ENCODE results near the gene GPR107. TPM values are rescaled to one million over a fixed set of nuclear protein-coding genes. Genes with fewer than 3 reads are reported as not detected.

GPR107 gene
- polyA plus RNA-seq, 2 of the 4 experiments (the other 2 are of a cell fraction) = 28.1 to 45.1 TPM

DNA sequence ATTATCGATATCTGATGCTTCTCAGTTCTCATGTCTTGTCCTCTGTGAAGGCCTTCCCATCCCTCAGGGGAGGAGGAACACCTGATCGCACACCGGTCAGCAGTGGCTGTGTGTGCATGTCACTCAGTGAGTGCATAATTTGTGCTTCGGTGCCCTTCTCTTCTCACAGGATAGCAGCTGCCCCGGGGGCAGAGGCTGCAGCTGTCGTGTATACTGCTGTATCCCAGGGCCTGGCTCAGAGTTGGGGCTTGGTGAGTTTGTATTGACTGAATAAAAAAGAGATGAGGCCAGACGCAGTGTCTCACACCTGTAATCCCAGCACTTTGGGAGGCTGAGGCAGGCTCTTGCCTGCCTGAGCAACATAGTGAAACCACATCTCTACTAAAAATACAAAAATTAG is 68.8 kb downstream of the GPR107 start:
- CTCF ChIA-PET = interaction anchor here (4.9 kb wide), 1 partner anchor 15 kb away, joined by 39 read pairs; no protein-coding TSS in a partner anchor
- TF ChIP-seq RARB (CRISPR knock-in tag; IDR thresholded peaks at IDR 0.05) (no peak), CHD2 (IDR thresholded peaks at IDR 0.05; ENCODE audit: low read length, partially characterized antibody) (no peak), MAZ (IDR thresholded peaks at IDR 0.05; ENCODE audit: borderline replicate concordance, low read depth, low read length) (no peak), EHF (CRISPR knock-in tag; IDR thresholded peaks at IDR 0.05) (no peak), KDM5A (IDR thresholded peaks at IDR 0.05) (no peak), NR3C1 (IDR thresholded peaks at IDR 0.05) (no peak), NPAS2 (CRISPR knock-in tag; IDR thresholded peaks at IDR 0.05; ENCODE audit: borderline replicate concordance) (no peak), HDAC2 (IDR thresholded peaks at IDR 0.05) (no peak), MYC (IDR thresholded peaks at IDR 0.05; ENCODE audit: borderline replicate concordance, low read length) (no peak), CBX2 (IDR thresholded peaks at IDR 0.05; ENCODE audit: borderline replicate concordance, low read depth) (no peak)
- TF ChIP-seq, protein P1, sequence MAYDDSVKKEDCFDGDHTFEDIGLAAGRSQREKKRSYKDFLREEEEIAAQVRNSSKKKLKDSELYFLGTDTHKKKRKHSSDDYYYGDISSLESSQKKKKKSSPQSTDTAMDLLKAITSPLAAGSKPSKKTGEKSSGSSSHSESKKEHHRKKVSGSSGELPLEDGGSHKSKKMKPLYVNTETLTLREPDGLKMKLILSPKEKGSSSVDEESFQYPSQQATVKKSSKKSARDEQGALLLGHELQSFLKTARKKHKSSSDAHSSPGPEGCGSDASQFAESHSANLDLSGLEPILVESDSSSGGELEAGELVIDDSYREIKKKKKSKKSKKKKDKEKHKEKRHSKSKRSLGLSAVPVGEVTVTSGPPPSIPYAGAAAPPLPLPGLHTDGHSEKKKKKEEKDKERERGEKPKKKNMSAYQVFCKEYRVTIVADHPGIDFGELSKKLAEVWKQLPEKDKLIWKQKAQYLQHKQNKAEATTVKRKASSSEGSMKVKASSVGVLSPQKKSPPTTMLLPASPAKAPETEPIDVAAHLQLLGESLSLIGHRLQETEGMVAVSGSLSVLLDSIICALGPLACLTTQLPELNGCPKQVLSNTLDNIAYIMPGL (CRISPR knock-in tag; IDR thresholded peaks at IDR 0.05; ENCODE audit: borderline replicate concordance) = no peak
- TF ChIP-seq, protein P2, sequence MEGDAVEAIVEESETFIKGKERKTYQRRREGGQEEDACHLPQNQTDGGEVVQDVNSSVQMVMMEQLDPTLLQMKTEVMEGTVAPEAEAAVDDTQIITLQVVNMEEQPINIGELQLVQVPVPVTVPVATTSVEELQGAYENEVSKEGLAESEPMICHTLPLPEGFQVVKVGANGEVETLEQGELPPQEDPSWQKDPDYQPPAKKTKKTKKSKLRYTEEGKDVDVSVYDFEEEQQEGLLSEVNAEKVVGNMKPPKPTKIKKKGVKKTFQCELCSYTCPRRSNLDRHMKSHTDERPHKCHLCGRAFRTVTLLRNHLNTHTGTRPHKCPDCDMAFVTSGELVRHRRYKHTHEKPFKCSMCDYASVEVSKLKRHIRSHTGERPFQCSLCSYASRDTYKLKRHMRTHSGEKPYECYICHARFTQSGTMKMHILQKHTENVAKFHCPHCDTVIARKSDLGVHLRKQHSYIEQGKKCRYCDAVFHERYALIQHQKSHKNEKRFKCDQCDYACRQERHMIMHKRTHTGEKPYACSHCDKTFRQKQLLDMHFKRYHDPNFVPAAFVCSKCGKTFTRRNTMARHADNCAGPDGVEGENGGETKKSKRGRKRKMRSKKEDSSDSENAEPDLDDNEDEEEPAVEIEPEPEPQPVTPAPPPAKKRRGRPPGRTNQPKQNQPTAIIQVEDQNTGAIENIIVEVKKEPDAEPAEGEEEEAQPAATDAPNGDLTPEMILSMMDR (IDR thresholded peaks at IDR 0.05) = no peak
- POLR2A ChIA-PET = no interaction called here
- FAIRE-seq = no peak
- Histone ChIP-seq H3K27ac (no peak overlapping the region), H3K4me3 (no peak overlapping the region), H3K4me1 (peaks cover 10% of the 10 kb centered on the region), H3K4me2 (no peak overlapping the region), H3K9me3 (no peaks in the 10 kb centered on the region)
- ATAC-seq = no peak
- 78% methylated on average over 7 of the region's 7 CpGs for WGBS (ENCODE audit: missing lambda C conversion rate)
- no peak for DNase-seq (ENCODE audit: low read depth in 1 of 2, low spot score in 1 of 2)

DNA sequence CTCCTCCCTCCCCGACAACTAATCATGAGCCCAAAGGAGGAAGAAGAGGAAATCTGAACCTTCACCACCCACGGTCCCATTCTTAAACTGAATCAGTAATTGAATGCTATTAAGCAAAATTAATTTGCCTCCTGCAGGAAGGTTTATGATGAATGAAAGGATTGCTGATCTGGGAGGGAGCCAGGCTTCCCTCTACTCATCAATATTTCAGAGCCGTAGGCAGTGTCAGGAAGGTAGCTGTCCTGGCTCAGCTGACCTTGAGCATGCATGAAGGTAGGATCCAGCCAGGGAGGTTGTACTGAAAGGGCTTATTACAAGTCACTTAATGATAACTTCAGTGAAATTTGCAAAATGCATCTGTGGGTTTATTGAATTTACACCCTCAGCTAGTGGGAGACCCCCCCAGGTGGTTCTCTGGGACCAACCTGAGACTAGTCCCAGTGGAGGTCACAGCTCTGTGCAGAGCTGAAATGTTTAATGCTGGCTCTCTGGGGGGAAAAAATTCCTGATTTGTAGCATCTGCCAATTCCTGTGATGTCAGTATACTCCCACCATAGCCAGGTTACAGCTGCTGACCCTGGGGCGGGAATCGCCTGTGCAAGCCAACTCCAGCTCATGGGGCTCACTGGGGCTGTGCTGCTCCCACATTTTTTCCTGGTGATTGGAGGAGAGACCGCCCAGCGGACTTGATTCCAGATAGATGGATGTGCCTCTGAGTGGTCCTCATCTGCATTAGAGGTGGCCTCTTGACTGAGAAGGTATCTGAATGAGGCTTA is 70.6 kb downstream of the GPR107 start:
- no peaks in the 10 kb centered on the region for H3K4me1 ChIP-seq
- no peak for TF ChIP-seq HDAC2 (IDR thresholded peaks at IDR 0.05)
- no peak for TF ChIP-seq RCOR1 (IDR thresholded peaks at IDR 0.05; ENCODE audit: low read depth, low read length)
- no peak for TF ChIP-seq FOSL2 (IDR thresholded peaks at IDR 0.05)
- no peak for TF ChIP-seq FOSL2 (CRISPR knock-in tag; IDR thresholded peaks at IDR 0.05)
- POLR2A ChIA-PET = no interaction called here
- WGBS (ENCODE audit: missing lambda C conversion rate) = 94% methylated on average over 7 of the region's 7 CpGs
- FAIRE-seq (no peak), ATAC-seq (no peak), DNase-seq (ENCODE audit: low read depth in 1 of 2, low spot score in 1 of 2) (no peak)
- H3K27ac ChIP-seq = no peak overlapping the region
- H3K9me3 ChIP-seq = no peaks in the 10 kb centered on the region
- CTCF ChIA-PET = interaction anchor here (0.6 to 4.9 kb wide), 6 partner anchors 17 to 1996 kb away, joined by 3 to 39 read pairs (median 3); no protein-coding TSS in a partner anchor
- no peak overlapping the region for H3K4me2 ChIP-seq
- H3K4me3 ChIP-seq = no peak overlapping the region

DNA sequence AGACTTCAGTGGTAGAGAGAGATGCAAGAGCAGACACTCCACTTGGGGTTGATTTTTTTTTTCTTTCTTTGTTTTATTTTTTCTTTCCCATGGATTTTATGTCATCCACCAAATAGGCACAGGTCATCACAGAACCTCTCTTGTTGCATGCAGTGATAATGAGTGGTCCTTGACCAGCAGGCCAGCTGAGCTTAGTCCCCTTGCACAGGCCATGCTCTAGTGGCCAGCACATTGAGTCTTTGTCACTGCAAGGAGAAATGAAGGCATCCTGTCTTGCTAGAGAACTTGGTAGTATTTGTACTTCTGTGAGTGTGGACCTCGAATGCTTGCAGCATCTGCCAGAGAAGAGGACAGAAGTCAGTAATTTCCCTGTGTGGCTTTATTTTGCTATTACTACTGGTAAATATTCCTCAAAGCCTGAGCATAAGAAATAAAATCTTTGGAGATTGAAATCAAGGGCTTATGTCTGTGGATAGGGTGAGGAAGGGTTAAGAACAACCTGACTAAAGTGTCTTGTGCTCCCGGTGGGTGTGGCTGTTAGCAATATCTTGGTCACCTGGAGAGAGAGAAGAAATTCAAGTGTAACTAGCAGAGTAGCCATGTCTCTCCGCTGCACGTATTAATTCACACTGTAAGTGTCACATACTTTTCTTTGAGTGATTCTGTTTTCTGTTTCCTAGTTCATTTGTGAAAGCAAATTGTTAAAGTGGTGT is 73.2 kb downstream of the GPR107 start:
- H3K4me3 ChIP-seq = no peak overlapping the region
- DNase-seq (ENCODE audit: low read depth in 1 of 2, low spot score in 1 of 2) = no peak
- H3K4me1 ChIP-seq = no peaks in the 10 kb centered on the region
- ATAC-seq = no peak
- no peak for FAIRE-seq
- no peak overlapping the region for H3K27ac ChIP-seq
- no peaks in the 10 kb centered on the region for H3K9me3 ChIP-seq
- CTCF ChIA-PET = interaction anchor here (0.7 kb wide), 1 partner anchor 112 kb away, joined by 3 read pairs; no protein-coding TSS in a partner anchor
- POLR2A ChIA-PET = no interaction called here
- 60% methylated on average over 4 of the region's 4 CpGs for WGBS (ENCODE audit: missing lambda C conversion rate)
- TF ChIP-seq FOXS1 (CRISPR knock-in tag; IDR thresholded peaks at IDR 0.05) (no peak), MAZ (IDR thresholded peaks at IDR 0.05; ENCODE audit: borderline replicate concordance, low read depth, low read length) (no peak)
- no peak overlapping the region for H3K4me2 ChIP-seq

All from A549 (cell line).